DMS 273 treated with DMSO at 0.1 percent for 48 hours (cell line): ENCODE results near the gene SYAP1.
"Not testable (repeated sequence)": the region's sequence is repeated elsewhere in the genome, so short reads cannot be mapped to it uniquely, and the experiment has no call there.

Experiments
- DNase-seq: peaks from one replicate; lab custom pipeline; 2025; lab: John Stamatoyannopoulos, UW

Gene SYAP1

GRCh38 chrX:16719334-16720084 is at the start of gene SYAP1:
TSS of gene SYAP1 (plus strand) at chrX:16719612. CDS start at chrX:16719725, 113 bp downstream.
- DNase-seq: peak; percentile 96

GRCh38 chrX:16671005-16671404 is 48.4 kb upstream of the SYAP1 start:
- DNase-seq: peak; percentile 21

GRCh38 chrX:16678689-16679088 is 40.7 kb upstream of the SYAP1 start:
- DNase-seq: no peak

GRCh38 chrX:16683007-16683664 is 36.3 kb upstream of the SYAP1 start:
- no peak for DNase-seq

- no peak for DNase-seq
These were observed 31.9 kb upstream of the SYAP1 start for GRCh38 chrX:16687514-16687913.

GRCh38 chrX:16695079-16695676 is 24.2 kb upstream of the SYAP1 start:
- peak; percentile 24 for DNase-seq

- DNase-seq: no peak
These were observed 22.5 kb upstream of the SYAP1 start for GRCh38 chrX:16696956-16697355.

- DNase-seq: no peak
These were observed 20.0 kb upstream of the SYAP1 start for GRCh38 chrX:16699389-16699788.

GRCh38 chrX:16700734-16701133 is 18.7 kb upstream of the SYAP1 start:
- no peak for DNase-seq

GRCh38 chrX:16702700-16703599 is 16.5 kb upstream of the SYAP1 start:
- DNase-seq: no peak

GRCh38 chrX:16705370-16705769 is 14.0 kb upstream of the SYAP1 start:
- no peak for DNase-seq

- DNase-seq: no peak
These were observed 11.4 kb upstream of the SYAP1 start for GRCh38 chrX:16708016-16708415.

GRCh38 chrX:16711219-16711811 is 8.1 kb upstream of the SYAP1 start:
- DNase-seq: no peak

GRCh38 chrX:16711893-16712547 is 7.4 kb upstream of the SYAP1 start:
- DNase-seq: no peak

- DNase-seq: no peak
These were observed 6.8 kb upstream of the SYAP1 start, which contains the start of gene CTPS2 for GRCh38 chrX:16712548-16713155. TSS of gene CTPS2 (minus strand) at chrX:16712669. CDS start at chrX:16702902, 9,767 bp downstream.

- DNase-seq: no peak
These were observed 4.9 kb upstream of the SYAP1 start for GRCh38 chrX:16714504-16714903.

- not testable (repeated sequence) for DNase-seq
These were observed 3.8 kb upstream of the SYAP1 start for GRCh38 chrX:16715638-16716037.

GRCh38 chrX:16716451-16716850 is 3.0 kb upstream of the SYAP1 start:
- DNase-seq: not testable (repeated sequence)

- no peak for DNase-seq
These were observed 533 bp upstream of the SYAP1 start for GRCh38 chrX:16718824-16719333.

- no peak for DNase-seq
These were observed 3.1 kb downstream of the SYAP1 start for GRCh38 chrX:16722481-16722880.
